Activated CD4-positive, alpha-beta T cell treated with anti-CD3 and anti-CD28 coated beads for 36 hours (primary cell): ENCODE results near the gene ANO1. TPM values are rescaled to one million over a fixed set of nuclear protein-coding genes. Genes with fewer than 3 reads are reported as not detected.

Experiments
- ATAC-seq: fragments of 200-7000 bp; cut with Tn5 transposase; one replicate; pipeline ENCODE4 v1.10.0; 2021; ENCODE audit warnings: mild to moderate bottlenecking, moderate library complexity
- CTCF ChIA-PET: fragments of 350-600 bp; sonication (Branson Sonifier 250); formaldehyde crosslinking; loops from one replicate; lab custom pipeline; 2021; ENCODE audit warnings: antibody characterized with exemption; lab: Charles Lee
- POLR2A ChIA-PET: fragments of 350-600 bp; sonication (Branson Sonifier 250); formaldehyde crosslinking; loops from one replicate; lab custom pipeline; 2021; ENCODE audit warnings: antibody characterized with exemption, inconsistent platforms; lab: Charles Lee
- DNase-seq: peaks from one replicate; pipeline ENCODE4 v3.0.0-alpha.2; 2020
- H3K27ac Mint-ChIP-seq: one replicate; pipeline ENCODE4 v1.8.0; 2021; ENCODE audit warnings: mixed read lengths
- H3K27me3 Mint-ChIP-seq: one replicate; pipeline ENCODE4 v1.8.0; 2021; ENCODE audit warnings: mixed read lengths
- H3K36me3 Mint-ChIP-seq: one replicate; pipeline ENCODE4 v1.8.0; 2021; ENCODE audit warnings: low read depth, mixed read lengths
- H3K4me1 Mint-ChIP-seq: one replicate; pipeline ENCODE4 v1.8.0; 2021; ENCODE audit warnings: mixed read lengths
- H3K4me3 Mint-ChIP-seq: one replicate; pipeline ENCODE4 v1.8.0; 2021; ENCODE audit warnings: mild to moderate bottlenecking, moderate library complexity, mixed read lengths
- H3K9me3 Mint-ChIP-seq: one replicate; pipeline ENCODE4 v1.8.0; 2021; ENCODE audit warnings: low read depth, mixed read lengths
- intact Hi-C, 2 experiments: fragments of 100-400 bp; cut with DNase I in 1 of 2; cut with micrococcal nuclease in 1 of 2; formaldehyde crosslinking; loops; one replicate each; pipeline versions ENCODE4 v1.14.2 to v1.15.1; 2022 to 2024; cut with DNase I, micrococcal nuclease
- total RNA-seq, 2 experiments: library from RNA; stranded (reverse); gene quantifications; one replicate each; pipeline ENCODE4 v1.2.3, GENCODE V29; 2021

The ANO1 gene
- total RNA-seq, 2 experiments from 2014 or later = not detected

DNA sequence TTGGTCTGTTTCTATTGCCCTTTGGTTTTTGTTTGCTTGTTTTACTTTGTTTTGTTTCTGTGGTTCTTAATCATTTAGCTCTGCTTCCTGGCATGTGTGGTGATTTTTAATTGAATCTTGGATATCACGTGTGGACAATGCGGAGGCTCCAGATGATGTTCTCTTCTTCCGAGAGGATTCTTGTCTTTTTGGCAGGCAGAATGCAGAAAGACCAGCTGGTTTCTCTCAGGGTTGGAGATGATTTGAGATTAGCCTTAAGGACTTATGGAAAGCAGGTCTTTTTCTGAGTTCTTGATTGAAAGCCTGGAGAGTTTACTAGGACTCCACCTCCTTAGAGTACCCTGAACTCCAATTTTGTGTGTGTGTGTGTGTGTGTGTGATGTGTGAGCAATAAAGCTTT is 21.0 kb upstream of the ANO1 start:
- Mint-ChIP-seq H3K4me3 (no peak overlapping the region), H3K36me3 (peaks cover 2% of the 10 kb centered on the region), H3K27ac (no peak overlapping the region), H3K4me1 (no peaks in the 10 kb centered on the region), H3K27me3 (peaks cover 26% of the 10 kb centered on the region), H3K9me3 (peaks cover 2% of the 10 kb centered on the region)
- POLR2A ChIA-PET = no interaction called here
- CTCF ChIA-PET = no interaction called here
- no peak for DNase-seq
- ATAC-seq = no peak
- intact Hi-C loops = no loop called here

GRCh38 chr11:70059971-70060370 is 18.1 kb upstream of the ANO1 start:
- no peak for DNase-seq
- Mint-ChIP-seq H3K36me3 (peaks cover 2% of the 10 kb centered on the region), H3K27me3 (peaks cover 22% of the 10 kb centered on the region), H3K4me1 (no peaks in the 10 kb centered on the region), H3K4me3 (no peak overlapping the region), H3K9me3 (peaks cover 2% of the 10 kb centered on the region), H3K27ac (no peak overlapping the region)
- POLR2A ChIA-PET = no interaction called here
- intact Hi-C loops = no loop called here
- CTCF ChIA-PET = no interaction called here
- ATAC-seq = no peak

GRCh38 chr11:70060611-70061293 is 17.4 kb upstream of the ANO1 start:
- CTCF ChIA-PET = no interaction called here
- no peak for DNase-seq
- Mint-ChIP-seq H3K4me1 (no peaks in the 10 kb centered on the region), H3K36me3 (peaks cover 2% of the 10 kb centered on the region), H3K4me3 (no peak overlapping the region), H3K9me3 (peaks cover 2% of the 10 kb centered on the region), H3K27ac (no peak overlapping the region), H3K27me3 (peaks cover 25% of the 10 kb centered on the region)
- intact Hi-C loops = no loop called here
- ATAC-seq = no peak
- POLR2A ChIA-PET = no interaction called here

DNA sequence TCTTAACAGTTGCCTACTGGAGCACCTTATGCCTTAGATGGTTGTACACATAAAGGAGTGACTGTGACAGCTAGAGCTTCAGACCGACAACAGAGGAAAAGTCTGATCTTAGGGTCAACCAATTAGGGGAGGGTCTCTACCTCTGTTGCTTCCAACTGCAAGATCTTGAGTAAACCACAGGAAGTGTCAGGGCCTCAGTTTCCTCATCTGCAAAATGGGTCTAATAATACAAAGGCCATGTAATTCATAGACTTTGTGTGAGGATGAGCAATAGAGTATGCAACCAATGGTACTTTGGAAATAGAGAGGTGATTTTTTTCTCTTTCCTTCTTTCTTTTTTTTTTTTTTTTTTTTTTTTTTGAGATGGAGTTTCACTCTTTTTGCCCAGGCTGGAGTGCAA is 16.4 kb upstream of the ANO1 start:
- Mint-ChIP-seq H3K27me3 (peaks cover 24% of the 10 kb centered on the region), H3K36me3 (no peaks in the 10 kb centered on the region), H3K27ac (no peak overlapping the region), H3K4me1 (no peaks in the 10 kb centered on the region), H3K9me3 (no peaks in the 10 kb centered on the region), H3K4me3 (no peak overlapping the region)
- intact Hi-C loops = no loop called here
- DNase-seq = no peak
- POLR2A ChIA-PET = interaction anchor here (0.6 kb wide), 1 partner anchor 139 kb away, joined by 7 read pairs; no protein-coding TSS in a partner anchor
- ATAC-seq = no peak
- CTCF ChIA-PET = no interaction called here

GRCh38 chr11:70063121-70063520 is 15.0 kb upstream of the ANO1 start:
- H3K4me1 Mint-ChIP-seq = no peaks in the 10 kb centered on the region
- ChIA-PET CTCF (no interaction called here), POLR2A (no interaction called here)
- peaks cover 14% of the 10 kb centered on the region for H3K27me3 Mint-ChIP-seq
- H3K27ac Mint-ChIP-seq = no peak overlapping the region
- no peaks in the 10 kb centered on the region for H3K36me3 Mint-ChIP-seq
- intact Hi-C loops = no loop called here
- DNase-seq (no peak), ATAC-seq (no peak)
- no peak overlapping the region for H3K4me3 Mint-ChIP-seq
- H3K9me3 Mint-ChIP-seq = no peaks in the 10 kb centered on the region

- Mint-ChIP-seq H3K27me3 (peaks cover 18% of the 10 kb centered on the region), H3K9me3 (no peaks in the 10 kb centered on the region), H3K36me3 (no peaks in the 10 kb centered on the region), H3K4me3 (no peak overlapping the region), H3K27ac (no peak overlapping the region), H3K4me1 (no peaks in the 10 kb centered on the region)
- CTCF ChIA-PET = no interaction called here
- DNase-seq = no peak
- POLR2A ChIA-PET = no interaction called here
- ATAC-seq = no peak
- intact Hi-C loops = no loop called here
Measured at GRCh38 chr11:70063555-70063954, 14.6 kb upstream of the ANO1 start.

DNA sequence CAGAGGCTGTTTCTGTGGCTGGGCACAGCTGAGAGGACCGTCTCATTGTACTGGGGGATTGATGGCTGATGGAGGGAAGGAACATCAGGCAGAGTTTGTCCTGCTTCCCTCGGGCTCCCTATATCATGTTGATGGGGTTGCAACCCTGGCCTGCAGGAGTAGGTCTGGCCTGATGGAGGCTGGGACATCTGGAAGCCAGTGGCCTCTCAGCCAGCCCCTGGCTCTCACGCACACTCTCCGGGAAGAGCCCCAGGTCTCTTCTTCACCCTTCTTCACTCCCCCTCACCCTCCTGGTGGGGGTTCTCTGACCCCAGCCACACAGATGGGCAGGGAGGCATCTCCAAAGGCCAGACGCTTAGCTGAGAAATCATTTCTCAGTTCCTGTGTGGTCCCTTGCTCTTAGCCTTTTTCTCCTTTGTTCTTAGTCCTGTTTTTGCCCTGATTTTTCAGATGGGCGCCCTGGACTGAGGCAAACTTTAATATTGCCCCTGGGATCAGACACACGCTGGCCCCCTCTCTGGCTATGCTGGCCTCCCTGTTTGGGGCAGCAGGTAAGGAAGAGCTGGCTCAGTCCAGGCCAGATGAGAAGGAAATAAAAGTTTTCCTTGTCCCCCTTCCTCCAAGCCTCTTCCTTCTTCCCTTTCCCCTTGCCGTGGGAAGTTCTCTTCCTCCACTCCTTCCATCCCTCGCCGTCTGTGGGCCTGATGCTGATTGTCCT is 13.9 kb upstream of the ANO1 start:
- Mint-ChIP-seq H3K27me3 (peaks cover 21% of the 10 kb centered on the region), H3K27ac (no peak overlapping the region), H3K9me3 (no peaks in the 10 kb centered on the region), H3K36me3 (no peaks in the 10 kb centered on the region), H3K4me1 (no peaks in the 10 kb centered on the region), H3K4me3 (no peak overlapping the region)
- ChIA-PET CTCF (interaction anchor here (1.0 kb wide), 1 partner anchor 9 kb away, joined by 3 read pairs; no protein-coding TSS in a partner anchor), POLR2A (no interaction called here)
- no peak for DNase-seq
- intact Hi-C loops = no loop called here
- no peak for ATAC-seq

GRCh38 chr11:70064726-70065317 is 13.3 kb upstream of the ANO1 start:
- Mint-ChIP-seq H3K4me1 (no peaks in the 10 kb centered on the region), H3K4me3 (no peak overlapping the region), H3K9me3 (no peaks in the 10 kb centered on the region), H3K36me3 (no peaks in the 10 kb centered on the region), H3K27me3 (peaks cover 27% of the 10 kb centered on the region), H3K27ac (no peak overlapping the region)
- DNase-seq = no peak
- intact Hi-C loops = no loop called here
- ChIA-PET CTCF (interaction anchor here (1.0 kb wide), 1 partner anchor 9 kb away, joined by 3 read pairs; no protein-coding TSS in a partner anchor), POLR2A (no interaction called here)
- no peak for ATAC-seq

GRCh38 chr11:70065318-70066135 is 12.6 kb upstream of the ANO1 start:
- Mint-ChIP-seq H3K27ac (no peak overlapping the region), H3K4me3 (no peak overlapping the region), H3K36me3 (no peaks in the 10 kb centered on the region), H3K4me1 (no peaks in the 10 kb centered on the region), H3K27me3 (peaks cover 30% of the 10 kb centered on the region), H3K9me3 (no peaks in the 10 kb centered on the region)
- no peak for DNase-seq
- ATAC-seq = no peak
- intact Hi-C loops = no loop called here
- ChIA-PET CTCF (interaction anchor here (1.0 kb wide), 1 partner anchor 10 kb away, joined by 3 read pairs; no protein-coding TSS in a partner anchor), POLR2A (no interaction called here)

DNA sequence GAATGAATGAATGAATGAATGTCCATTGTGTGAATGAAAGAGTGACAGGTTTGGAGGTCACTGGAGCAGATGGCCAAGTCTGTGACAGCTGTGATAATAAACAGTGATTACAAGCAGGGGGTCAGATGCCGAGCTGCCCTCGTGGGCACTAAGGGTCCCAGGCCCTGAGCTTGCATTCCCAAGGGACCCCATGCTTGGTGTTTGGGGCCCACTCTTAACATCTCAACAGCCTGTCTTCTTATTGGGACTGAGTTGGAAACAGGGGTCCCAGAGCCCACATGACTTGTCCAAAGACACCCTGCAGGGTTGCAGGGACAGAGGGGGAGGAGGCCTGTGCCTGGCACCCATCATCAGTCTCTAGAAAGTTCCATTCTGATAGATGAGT is 12.0 kb upstream of the ANO1 start:
- CTCF ChIA-PET = no interaction called here
- no peaks in the 10 kb centered on the region for H3K9me3 Mint-ChIP-seq
- H3K36me3 Mint-ChIP-seq = no peaks in the 10 kb centered on the region
- H3K27ac Mint-ChIP-seq = no peak overlapping the region
- POLR2A ChIA-PET = no interaction called here
- ATAC-seq (no peak), DNase-seq (no peak)
- no peak overlapping the region for H3K4me3 Mint-ChIP-seq
- intact Hi-C loops = no loop called here
- peaks cover 33% of the 10 kb centered on the region for H3K27me3 Mint-ChIP-seq
- no peaks in the 10 kb centered on the region for H3K4me1 Mint-ChIP-seq

GRCh38 chr11:70066628-70067027 is 11.5 kb upstream of the ANO1 start:
- DNase-seq (no peak), ATAC-seq (no peak)
- Mint-ChIP-seq H3K36me3 (no peaks in the 10 kb centered on the region), H3K4me3 (no peak overlapping the region), H3K27me3 (peaks cover 36% of the 10 kb centered on the region), H3K9me3 (no peaks in the 10 kb centered on the region), H3K27ac (no peak overlapping the region), H3K4me1 (no peaks in the 10 kb centered on the region)
- ChIA-PET CTCF (no interaction called here), POLR2A (no interaction called here)
- intact Hi-C loops = no loop called here
